Right hindlimb (tissue), 1 donor: ENCODE measurements around the gene STRIP1.
A peak's percentile ranks its signal among the peaks of the same experiment; 100 is the strongest.

ENCODE experiments used
- DNase-seq: peaks from one replicate; pipeline ENCODE4 v3.0.0-alpha.2; 2018

STRIP1 gene

GRCh38 chr1:110053552-110054428 lies 19.4 kb downstream of the STRIP1 start:
- DNase-seq, result peak; percentile 69

- no peak for DNase-seq
These were observed 21.3 kb downstream of the STRIP1 start for GRCh38 chr1:110055493-110056284.

GRCh38 chr1:110056285-110056683 lies 21.9 kb downstream of the STRIP1 start:
- DNase-seq, result no peak

DNA sequence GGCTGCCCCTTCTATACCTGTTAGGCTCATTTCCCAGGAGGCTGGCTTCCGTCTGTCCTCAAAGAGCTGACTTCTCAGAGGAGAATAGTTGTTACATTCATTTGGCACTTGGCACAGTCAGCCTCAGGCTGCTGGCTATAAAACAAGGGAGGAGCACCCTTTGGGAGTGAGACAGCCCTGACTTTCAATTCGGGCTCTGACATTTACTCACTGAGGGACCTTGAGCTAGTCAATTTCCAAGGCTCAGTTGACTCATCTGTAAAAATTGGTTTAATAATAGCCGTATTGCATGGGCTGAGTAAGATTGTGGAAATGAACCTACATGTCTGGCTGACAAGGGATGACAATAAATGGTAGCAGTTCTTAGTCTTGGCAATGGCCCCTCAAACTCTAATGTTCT lies 22.4 kb downstream of the STRIP1 start:
- no peak for DNase-seq

DNA sequence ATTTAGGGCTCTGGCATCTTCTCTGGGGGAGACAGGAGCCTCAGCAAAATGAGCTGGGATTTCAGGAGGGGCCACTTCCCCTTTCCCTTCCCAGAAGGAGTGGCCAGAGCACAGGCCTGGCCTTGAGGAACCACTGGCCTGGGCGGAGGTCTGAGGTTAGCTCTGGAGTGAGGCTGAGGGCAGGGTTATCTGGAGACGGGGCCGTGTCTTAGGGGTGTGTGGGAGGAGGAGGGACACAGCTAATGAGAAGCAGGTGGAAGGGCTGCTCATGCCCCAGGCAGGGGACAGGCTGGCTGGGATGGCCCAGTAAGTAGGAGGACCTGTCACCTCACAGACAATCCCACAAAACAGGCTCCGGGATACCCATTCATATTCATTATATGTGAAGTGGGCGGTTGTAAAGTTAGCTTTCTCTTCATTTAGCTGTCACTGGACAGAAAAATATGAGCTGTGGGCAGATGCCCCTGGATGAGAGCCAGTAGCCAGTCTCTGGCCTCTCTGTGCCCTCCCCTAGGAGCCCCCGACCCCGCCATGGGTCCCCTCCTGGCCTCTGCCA lies 23.6 kb downstream of the STRIP1 start:
- no peak for DNase-seq

DNA sequence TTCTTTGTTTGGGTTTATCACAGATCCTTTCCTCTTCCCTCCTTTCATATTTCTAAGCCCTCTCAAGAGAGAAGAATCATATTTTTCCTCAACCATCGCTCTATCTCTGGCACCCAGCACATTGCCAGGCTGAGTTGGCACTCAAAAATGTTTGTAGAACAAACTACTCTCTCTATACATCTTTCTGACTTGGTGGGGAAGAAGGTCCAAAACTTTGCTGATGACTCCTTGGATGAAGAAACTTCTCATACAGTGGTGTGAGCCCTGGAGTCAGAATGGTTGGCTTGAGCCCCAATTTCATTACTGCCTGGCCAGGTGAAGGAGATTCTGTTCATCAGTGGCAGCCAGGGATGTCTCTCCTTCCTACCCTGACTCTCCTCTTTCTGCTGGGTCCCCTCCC lies 24.2 kb downstream of the STRIP1 start:
- no peak for DNase-seq

DNA sequence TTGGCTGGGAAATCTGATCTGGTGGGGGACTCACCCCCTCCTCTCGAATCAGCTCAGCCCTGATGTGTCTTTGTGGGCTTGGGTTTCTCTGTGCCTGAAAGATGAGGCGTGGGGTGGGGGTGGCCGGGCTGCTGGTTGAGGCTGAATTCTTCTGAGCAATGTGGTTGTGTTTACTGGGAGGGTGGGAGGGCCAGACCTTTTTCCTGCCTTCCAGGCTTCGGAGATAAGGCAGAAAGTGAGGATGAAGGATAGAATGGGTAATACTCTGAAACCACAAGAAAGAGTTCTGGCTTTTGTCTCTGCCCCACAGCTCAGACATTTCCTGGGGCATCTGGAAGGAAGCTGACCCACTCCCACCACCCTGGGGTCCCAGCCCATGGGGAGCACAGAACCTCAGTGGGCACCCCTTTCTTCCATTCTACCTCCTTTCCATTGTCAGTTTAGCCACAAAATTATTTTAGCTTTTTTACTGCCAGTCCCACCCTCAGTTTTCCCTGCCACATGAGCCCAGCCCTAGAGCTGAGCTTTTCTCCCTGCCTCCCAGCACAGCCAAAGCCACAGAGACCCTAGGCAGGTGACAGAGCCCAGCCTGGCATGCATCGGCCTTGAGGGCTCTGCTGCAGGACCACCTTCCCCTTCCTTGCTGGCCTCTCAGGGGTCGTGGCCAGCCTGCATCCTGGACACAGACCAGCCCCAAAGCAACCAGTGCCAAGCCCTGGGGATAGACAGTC lies 24.9 kb downstream of the STRIP1 start:
- no peak for DNase-seq

GRCh38 chr1:110060034-110060661 lies 25.7 kb downstream of the STRIP1 start:
- no peak for DNase-seq

- DNase-seq, result no peak
These were observed 26.2 kb downstream of the STRIP1 start for GRCh38 chr1:110060662-110061060.

DNA sequence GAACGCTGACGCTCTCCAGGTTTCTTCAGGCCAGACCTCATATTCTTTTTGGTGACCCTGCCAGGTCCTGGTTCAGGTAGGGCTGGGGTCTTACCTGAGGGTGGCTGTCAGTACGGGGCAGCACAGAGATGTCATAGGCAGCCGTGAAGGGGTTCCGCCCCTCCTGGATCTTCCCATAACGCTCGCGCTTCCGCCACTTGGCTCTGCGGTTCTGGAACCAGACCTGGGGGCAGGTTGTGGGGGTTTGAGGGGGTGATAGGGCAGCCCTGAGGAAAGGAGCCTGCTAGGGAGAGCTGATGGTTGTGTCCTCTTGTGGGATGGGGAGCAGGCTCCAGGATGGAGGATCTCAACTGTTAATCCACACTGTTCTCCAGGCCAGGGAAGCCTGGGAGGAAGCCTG lies 26.9 kb downstream of the STRIP1 start:
- no peak for DNase-seq

GRCh38 chr1:110062612-110063011 lies 28.2 kb downstream of the STRIP1 start:
- DNase-seq, result no peak

- DNase-seq, result no peak
These were observed 29.4 kb downstream of the STRIP1 start for GRCh38 chr1:110063781-110064180.

DNA sequence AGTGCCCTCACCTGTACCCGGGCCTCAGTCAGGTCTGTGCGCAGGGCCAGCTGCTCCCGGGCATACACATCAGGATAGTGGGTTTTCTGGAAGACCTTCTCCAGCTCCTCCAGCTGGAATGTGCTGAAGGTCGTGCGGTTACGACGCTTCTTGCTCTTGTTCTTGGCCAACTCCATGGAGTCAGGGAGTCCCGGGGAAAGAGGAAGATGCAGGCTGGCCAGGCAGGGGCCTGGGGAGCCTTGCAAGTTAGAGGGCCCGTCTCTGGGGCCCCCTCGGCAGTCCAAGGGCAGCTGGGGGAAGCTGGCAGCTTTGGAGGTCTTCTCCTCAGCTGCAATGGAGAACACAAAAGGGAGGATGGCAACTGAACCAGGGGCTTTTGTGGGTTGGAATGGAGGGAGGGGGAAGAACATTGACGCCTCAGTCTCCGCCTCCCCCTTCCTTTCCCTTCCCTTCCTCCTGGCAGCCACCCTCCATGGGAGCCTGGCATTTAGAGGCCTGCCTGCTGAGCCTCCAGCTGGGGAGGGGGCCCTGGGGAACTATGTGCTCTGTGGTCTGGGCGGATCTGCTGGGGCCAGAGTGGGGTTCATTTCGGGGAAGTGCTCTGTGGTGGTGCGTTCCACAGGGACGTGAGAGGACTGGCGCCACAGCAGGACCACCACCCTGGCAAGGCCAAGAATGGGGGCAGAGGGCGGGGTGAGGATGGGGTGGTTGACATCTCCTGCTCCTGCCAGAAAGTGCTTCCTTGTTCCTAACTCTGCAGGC lies 30.3 kb downstream of the STRIP1 start:
- no peak for DNase-seq

DNA sequence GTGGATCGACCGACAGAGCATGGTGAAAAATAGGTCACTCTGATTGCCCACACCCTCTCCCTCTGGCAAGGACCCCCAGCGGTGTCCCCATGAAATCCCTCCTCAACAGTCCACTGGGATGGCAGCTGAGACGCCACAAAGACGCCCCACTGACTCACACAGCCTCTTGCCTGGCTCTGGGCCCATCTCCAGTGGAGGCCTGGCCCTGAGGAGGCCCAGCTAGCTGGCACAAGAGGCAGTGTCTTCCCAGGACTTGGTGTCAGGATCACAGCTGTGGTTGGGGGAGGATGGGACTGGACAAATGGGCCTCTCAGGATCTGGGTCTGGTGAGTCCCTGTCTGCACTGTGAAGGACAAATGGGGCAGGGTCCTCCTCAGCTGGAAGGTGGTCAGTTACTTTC lies 31.4 kb downstream of the STRIP1 start:
- no peak for DNase-seq

DNA sequence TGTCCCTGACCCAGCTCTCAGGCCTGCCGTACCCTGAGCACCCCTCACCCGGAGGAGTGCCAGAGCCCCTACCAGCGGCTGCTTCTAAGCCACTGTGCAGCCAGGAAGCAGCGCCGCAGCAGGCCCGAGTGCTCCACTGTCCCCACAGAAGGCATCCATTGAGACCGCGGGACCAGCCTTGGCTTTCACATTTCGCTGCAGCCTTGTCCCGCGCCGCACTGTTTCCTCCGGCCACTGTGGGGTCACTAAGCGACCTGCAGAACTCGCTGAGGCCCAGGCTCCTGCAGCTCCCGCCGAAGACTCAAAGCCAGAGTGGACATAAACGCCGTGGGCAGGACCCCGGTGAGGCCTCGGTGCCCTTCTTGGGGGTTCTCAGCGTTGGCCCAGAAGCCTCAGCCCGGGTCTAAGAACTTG lies 33.1 kb downstream of the STRIP1 start:
- DNase-seq, result no peak

GRCh38 chr1:110067893-110068645 lies 33.6 kb downstream of the STRIP1 start:
- no peak for DNase-seq

- no peak for DNase-seq
These were observed 34.4 kb downstream of the STRIP1 start for GRCh38 chr1:110068646-110069403.

- no peak for DNase-seq
These were observed 35.2 kb downstream of the STRIP1 start for GRCh38 chr1:110069404-110070281.

GRCh38 chr1:110070282-110070669 lies 35.9 kb downstream of the STRIP1 start:
- DNase-seq, result no peak
